Activated CD8-positive, alpha-beta memory T cell treated with anti-CD3 and anti-CD28 coated beads for 1 hour (primary cell): ENCODE results near the gene PLXDC2.

Source experiments
- DNase-seq, 2 donors: peaks; one replicate each; pipeline ENCODE4 v3.0.0-alpha.2; 2020; ENCODE audit warnings: low read depth in 1 of 2; ENCODE audit errors: extremely low read depth in 1 of 2

Gene PLXDC2

GRCh38 chr10:19935176-19935575 is 118.9 kb downstream of the PLXDC2 start:
- DNase-seq: no peak

GRCh38 chr10:19936289-19936688 is 120.1 kb downstream of the PLXDC2 start:
- DNase-seq: no peak

DNA sequence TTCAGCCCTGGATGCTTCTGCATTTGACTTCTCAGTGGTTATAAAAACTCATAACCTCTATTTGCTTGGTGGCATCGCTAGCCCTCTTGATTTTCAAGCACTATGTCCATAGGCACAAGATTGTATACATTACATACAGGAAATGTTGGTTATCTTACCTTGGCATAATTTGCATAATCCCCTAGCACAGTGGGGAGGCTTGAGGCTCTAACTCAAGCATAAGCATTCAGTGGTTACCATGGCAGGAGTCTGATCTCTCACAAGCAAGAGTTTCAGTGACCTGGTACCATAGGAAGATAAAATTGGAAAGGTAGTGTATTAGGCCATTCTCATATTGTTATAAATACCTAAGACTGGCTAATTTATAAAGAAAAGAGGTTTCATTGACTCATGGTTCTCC is 121.8 kb downstream of the PLXDC2 start:
- no peak for DNase-seq

- no peak for DNase-seq
These were observed 125.1 kb downstream of the PLXDC2 start for GRCh38 chr10:19941206-19941880.

DNA sequence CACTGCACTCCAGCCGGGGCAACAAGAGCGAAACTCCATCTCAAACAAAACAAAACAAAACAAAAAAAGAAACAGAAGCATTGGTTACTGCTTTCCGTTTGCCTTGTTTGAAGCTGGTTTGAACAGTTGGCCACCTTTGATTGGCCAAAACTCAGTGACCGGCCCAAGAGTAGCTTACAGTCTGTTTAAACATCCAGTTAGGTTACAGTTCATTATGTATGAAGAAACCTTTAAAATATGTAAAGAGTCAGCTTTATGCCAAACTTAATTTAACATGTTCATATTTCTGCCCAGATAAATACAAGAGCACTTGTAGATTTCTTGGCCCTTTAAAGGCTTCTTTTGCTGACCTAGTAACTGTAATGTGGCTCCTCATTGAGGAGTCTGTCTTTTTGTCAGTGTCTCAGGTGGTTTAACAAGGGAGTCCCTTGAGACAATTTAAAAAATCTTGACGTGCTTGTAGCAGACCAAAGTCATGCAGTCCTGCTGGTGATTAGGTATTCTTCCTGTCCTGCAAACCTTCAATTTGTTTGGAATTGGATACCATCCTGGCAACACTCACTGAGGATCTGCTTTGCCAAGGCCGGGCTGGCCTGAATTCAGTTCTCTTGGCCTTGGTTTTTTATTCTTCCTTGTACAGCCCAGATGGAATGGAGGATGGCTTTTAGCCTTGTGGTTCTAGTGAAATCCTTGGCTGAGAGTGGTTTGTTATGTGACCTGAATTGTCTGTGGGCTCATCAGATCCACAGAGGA is 128.9 kb downstream of the PLXDC2 start:
- DNase-seq: no peak

GRCh38 chr10:19946245-19946644 is 130.0 kb downstream of the PLXDC2 start:
- DNase-seq: no peak

- no peak for DNase-seq
These were observed 130.6 kb downstream of the PLXDC2 start for GRCh38 chr10:19946791-19947190.

DNA sequence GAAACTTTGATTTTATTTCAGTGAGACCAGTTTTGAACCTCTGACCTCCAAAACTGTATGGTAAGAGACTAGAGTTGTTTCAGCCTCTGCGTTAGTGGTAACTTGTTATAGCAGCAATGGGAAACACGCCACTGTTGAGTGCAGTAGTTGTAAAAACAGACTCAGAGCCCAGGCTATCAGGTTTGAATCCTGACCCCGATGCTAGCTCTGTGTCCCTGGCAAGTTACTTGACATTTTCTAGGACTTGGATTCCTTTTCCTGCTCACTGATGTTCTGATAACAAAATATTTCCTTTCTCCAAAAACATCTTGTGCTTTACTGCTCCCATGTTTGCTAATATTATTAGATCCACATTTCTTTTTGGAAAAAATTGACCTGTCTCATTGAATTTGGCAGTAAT is 131.0 kb downstream of the PLXDC2 start:
- DNase-seq: no peak

DNA sequence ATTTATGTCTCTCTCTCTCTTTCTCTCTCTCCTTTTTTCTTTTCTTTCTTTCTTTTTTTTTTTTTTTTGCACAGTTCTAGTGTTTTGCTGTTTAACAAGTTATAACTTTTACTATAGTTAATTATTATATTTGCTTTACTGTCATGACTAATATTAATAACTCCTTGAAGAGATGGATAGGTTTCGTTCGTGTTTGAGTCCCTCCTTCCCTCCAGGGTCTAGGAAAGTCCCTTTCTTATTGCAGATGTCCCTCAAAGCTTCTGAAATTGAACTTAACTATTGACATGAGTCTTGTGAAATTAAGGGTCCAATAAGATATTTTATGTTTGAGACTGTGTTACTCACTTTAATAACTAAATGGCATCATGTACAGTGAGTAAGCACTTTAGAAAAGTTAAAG is 131.4 kb downstream of the PLXDC2 start:
- no peak for DNase-seq

- no peak for DNase-seq
These were observed 136.2 kb downstream of the PLXDC2 start for GRCh38 chr10:19952224-19953010.

- no peak for DNase-seq
These were observed 138.4 kb downstream of the PLXDC2 start for GRCh38 chr10:19954601-19955000.

DNA sequence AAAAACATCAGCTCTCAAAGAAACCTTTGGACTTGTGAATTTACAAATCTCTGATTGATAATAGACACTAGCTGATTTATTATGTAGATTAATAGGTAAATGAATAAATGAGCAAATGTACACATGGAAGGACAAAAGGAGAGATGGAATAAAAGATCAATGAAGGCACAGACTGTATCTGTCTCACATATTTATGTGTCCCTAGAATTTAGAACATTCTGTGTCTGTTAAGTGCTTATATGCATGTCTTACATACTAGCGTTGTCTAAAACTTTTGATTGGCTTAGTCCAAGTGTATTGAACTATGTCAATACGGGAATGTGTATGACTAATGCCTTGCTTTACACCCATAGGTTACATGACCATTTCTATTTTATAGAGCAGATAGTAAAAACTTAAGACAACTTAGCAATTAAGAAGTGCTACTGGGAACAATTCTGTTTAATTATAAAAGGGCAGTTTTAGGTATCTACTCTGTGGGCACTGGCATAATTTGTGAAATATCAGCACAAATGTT is 140.3 kb downstream of the PLXDC2 start:
- no peak for DNase-seq

- DNase-seq: no peak
These were observed 142.6 kb downstream of the PLXDC2 start for GRCh38 chr10:19958787-19959186.

DNA sequence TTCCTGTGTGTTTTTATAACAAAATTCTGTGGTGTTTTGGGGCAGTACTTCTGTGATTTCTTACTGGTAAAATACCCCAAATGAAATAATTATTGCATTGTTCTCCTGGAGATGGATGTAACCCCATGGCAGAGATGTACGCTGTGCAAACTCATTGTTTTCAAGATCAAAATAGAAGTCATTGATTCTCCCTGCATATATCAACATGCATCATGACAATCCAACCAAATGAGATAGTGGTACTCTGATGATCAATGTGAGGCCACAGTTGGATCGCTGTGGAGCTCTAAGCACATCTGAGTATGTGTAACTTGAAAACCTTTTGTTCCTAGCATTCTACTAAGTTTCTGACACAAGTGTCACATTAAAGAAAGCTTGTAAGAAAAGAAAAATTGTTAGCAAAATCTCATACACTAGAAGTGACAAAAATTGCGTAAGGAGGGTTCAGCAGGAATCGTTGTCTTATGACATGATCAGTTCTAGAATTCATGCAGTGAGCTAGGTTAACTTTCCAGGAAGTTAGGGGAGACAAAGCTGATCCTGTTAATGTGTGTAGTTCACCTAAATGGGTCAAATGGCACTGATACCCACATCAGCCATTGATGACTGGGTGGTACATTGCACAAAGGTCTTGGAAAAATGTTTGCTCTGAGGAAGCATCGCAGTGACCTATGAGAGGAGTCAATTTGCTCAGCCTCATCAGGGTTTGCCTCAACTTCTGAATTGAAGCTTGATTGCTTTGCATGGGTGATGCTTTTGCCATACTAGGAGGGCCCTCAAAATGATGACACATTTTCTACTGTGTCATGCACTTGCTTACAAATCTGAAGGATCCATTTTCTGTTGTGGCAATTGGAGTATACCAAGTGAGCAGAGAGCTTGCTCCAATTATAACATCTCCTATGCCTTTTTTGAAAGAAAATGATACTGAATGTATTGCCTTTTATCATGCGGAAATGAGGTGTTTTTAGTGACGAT is 145.1 kb downstream of the PLXDC2 start:
- DNase-seq: no peak

GRCh38 chr10:19964625-19965024 is 148.4 kb downstream of the PLXDC2 start:
- no peak for DNase-seq

DNA sequence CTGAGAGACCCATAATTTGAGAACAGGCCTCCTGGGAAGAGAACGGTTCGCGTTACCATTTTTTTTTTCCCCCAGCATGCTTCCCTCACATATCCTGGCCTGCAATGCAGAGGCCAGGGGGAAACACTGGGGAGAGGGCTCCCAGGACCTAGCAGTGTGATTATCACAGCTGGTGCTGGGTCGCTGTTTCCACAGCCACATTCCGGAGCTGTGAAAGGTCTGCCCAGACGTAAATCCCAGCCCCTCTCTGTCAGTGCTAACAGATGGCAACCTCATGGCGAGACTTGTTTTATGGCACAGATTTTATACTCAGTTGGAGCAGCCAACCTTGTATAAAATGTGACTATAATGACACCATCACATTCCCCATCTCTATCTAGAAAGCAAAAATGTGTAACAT is 150.5 kb downstream of the PLXDC2 start:
- no peak for DNase-seq

GRCh38 chr10:19967981-19968380 is 151.7 kb downstream of the PLXDC2 start:
- no peak for DNase-seq

DNA sequence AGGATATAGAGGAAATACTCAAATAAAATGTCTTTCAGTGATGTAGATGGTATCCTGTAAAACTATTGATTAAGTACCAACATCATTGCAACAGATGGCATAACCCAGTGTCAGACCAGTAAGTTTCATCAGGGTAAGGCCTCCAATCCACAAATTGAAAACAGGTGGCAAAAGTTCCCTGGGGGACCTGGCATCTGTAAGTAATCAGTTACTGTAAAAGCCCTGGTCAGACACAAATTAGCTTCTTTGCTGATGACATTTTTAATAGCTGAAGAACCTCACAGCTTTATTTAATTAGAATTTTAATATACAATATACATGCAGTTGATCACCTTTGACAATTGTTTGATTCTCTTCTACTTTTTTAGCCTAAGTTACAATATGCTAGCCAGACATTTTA is 152.5 kb downstream of the PLXDC2 start:
- no peak for DNase-seq

DNA sequence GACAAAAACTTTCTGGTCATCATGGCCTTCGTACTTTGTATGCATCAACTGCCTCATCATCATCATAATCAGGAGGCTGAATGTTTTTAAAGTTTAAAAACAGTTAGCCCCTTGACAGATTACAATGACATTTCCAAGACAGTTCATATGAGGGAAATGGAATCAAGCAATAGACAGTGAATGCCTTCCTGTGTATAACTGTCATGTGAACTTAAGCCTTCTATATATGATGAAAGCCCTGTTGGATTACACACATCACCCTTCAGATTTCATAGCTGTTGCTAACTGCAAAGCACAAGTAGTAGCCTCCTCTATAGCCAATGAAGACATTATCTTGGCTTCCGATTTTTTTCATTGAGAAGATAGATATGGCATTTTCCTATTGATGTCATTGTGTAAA is 154.0 kb downstream of the PLXDC2 start:
- no peak for DNase-seq

- DNase-seq: no peak
These were observed 154.5 kb downstream of the PLXDC2 start for GRCh38 chr10:19970717-19971116.
